Non-pigmented ciliary epithelial cell (primary cell): Measurements from ENCODE around the gene DCST1.

Experiments used
- DNase-seq: peaks from one replicate; pipeline ENCODE4 v3.0.0-alpha.2; 2010; ENCODE audit warnings: low read depth

Gene DCST1

DNA sequence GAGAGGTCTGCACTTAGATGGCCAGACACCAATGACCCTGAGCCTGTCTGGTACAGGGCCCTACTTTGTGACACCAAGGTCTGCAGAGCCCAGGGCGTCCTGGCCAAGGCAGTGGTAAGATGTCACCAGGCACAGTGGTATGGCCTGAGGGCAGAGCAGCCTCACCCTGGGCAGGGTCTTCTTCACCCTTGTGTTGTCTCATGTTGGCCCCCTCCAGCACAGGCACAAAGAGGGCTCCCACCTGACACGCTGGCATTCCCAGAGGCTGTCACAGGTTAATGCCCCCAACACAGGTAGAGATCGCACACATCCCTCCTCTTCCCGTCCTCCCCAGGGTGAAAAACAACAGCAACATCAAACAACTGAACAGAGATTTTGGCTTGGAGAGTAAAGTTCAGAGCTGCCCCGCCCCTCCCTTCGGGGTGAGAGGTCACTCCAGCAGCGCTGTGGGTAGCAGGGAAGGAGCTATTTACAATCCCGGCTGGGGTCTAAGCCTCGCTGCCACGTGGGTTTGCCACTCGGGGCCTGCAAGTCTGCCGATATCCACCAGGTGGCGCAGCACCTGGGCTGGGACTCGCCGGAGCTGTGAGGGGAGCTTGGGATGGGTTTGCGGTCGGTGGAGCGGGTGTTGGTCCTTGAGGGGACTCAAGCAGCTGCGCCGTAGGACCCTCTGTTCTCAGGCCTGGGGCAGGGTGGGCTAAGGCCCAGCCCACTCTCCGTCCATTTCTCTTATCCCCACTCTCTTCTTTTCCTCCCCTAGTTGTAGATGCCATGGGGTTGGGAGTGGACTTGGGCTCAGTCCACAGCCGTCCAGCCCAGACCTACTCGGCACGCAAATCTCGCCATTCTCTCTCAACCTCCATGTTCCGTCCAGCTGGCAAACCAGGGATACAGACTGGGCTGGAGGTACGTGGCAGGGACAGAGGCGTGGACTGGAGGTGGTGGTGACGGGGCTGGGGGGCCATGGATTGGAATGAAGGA lies 57.7 kb downstream of the DCST1 start:
- no peak for DNase-seq

DNA sequence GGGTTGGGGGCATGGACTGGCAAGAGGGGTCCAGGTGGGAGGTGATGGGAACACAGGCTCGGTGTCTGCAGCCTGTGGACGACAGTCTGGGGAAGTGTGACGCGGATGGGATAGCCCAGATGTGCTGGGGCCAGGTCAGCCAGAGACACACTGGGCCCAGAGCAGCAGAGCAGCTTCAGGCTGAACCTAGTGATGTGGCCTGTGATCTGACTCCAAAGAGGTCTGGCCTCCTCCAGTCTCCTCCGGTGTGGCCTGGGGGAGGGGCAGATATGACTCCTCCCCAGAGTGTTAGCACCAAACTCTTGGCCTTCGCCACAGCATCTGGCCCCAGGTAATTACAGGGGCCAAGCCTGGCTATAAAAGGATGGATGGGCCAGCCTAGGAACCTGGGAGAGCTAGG lies 58.5 kb downstream of the DCST1 start:
- no peak for DNase-seq

DNA sequence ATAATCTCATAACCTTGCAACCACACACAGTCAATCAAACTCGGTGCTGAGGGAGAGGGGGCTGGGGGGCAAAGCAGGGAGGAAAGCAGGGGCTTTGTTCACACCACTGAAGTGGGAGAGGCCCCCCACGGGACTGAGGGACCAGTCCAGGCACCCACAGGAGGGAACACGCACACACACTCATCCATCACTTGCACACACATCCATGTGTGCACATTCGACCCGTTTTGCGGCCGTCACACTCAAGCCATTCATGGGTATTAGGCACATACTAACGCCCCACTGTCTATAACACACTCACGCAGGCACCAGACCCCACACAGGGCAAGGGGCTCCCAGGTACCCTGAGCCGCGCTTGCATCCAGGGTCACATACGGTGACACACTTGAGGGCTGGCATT lies 59.0 kb downstream of the DCST1 start:
- no peak for DNase-seq

DNA sequence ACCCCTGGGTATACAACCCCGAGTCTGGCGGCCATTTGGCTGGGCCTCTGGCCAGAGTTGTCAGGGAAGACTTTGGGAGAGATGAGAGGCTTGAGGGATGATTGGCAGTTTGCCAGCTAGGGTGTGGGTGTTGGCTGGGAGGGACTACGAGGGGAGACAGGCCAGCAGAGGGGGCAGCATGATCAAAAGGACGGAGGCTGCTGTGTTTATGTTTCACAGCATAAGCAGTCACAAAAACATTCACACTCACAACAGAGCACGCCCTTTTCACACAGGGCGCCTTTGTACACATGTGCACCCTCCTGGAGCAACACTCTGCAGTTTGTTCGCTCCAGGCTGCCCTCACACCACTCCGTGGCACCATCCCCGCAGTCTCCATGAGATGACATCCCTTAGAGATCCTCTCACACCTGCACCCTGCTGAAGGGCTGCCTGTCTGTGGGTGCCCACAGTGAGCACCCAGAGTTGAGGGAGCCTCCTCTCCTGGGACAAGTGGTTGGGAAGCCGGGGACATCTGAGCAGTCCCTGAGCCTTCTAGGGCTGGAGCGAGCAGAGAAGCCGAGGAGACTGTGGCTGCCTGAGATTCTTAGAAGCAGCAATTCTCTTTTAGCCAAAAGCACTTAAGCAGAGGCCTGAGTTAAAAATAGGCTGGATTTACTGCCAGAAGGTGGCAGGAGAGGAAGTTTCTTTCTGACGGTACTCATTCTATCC lies 60.4 kb downstream of the DCST1 start:
- no peak for DNase-seq

DNA sequence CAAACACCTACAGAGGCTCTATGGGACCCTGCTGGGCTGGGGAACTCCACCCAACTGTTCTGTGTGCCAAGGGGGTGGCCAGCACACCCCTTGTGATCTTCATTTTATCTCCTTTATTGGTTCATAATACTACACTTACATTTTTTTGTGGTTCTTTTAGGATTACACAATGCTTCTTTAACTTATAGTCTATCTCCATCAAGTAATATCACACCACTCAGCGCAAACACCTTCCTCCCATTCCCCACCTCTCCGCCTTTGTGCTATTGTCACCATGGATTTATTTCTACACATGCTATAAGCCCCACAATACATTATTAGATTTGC lies 61.0 kb downstream of the DCST1 start:
- no peak for DNase-seq

DNA sequence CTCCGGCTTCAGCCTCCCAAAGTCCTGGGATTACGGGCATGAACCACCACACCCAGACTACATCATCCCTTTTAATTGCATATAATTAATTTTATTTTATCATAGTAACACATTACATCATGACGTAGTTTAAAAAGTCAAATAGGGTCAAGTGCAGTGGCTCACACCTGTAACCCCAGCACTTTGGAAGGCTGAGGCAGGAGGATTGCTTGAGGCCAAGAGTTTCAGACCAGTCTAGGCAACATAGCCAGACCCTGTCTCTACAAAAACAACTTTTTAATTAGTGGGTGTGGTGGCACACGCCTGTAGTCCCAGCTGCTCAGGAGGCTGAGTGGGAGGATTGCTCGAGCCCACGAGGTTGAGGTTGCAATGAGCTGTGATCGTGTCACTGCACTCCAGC lies 65.7 kb downstream of the DCST1 start:
- DNase-seq: no peak
